ENCODE results near the gene UBAC1. TPM values are rescaled to one million over a fixed set of nuclear protein-coding genes. Genes with fewer than 3 reads are reported as not detected.

UBAC1 gene
- polyA plus RNA-seq, 1 donor (not counting 4 experiments of a cell fraction or from before 2014, with no cell fraction given): 50.7 TPM

DNA sequence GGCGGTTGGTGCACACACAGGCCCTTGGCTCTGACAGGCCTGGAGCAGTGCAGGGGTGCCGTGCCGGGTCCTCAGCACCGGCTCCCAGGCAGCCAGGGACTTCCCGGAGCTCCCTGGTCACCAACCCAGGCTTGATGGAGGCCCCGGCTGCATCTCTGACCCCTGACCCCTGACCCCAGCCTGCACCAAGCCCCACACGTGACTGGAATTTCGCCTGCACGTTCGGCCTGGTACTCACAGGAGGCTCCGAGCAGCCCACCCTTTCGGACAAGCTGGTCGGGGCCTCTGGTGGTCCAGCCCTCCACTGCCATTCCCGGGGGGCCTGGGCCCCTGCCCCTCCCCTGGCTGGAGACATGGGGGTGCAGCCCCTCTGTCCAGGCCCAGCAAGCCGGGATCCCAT is 25.4 kb upstream of the UBAC1 start:
- H3K36me3 ChIP-seq (ENCODE audit: control insufficient read depth in 2 of 2, extremely low read depth in 1 of 2, insufficient read depth in 2 of 2, low read length in 2 of 2): no peaks in the 10 kb centered on the region

GRCh38 chr9:135985889-135986288 is 24.7 kb upstream of the UBAC1 start:
- no peak overlapping the region for H3K4me2 ChIP-seq (ENCODE audit: control insufficient read depth, extremely low read depth, insufficient read depth, low read depth, low read length)
- H3K27ac ChIP-seq (ENCODE audit: control insufficient read depth, insufficient read depth, low read length): no peak overlapping the region
- H3K27me3 ChIP-seq (ENCODE audit: control insufficient read depth, extremely low read depth, insufficient read depth, low read length): peaks cover 66% of the 10 kb centered on the region
- no peaks in the 10 kb centered on the region for H3K79me2 ChIP-seq (ENCODE audit: control insufficient read depth, insufficient read depth, low read length)
- TF ChIP-seq, protein P1, sequence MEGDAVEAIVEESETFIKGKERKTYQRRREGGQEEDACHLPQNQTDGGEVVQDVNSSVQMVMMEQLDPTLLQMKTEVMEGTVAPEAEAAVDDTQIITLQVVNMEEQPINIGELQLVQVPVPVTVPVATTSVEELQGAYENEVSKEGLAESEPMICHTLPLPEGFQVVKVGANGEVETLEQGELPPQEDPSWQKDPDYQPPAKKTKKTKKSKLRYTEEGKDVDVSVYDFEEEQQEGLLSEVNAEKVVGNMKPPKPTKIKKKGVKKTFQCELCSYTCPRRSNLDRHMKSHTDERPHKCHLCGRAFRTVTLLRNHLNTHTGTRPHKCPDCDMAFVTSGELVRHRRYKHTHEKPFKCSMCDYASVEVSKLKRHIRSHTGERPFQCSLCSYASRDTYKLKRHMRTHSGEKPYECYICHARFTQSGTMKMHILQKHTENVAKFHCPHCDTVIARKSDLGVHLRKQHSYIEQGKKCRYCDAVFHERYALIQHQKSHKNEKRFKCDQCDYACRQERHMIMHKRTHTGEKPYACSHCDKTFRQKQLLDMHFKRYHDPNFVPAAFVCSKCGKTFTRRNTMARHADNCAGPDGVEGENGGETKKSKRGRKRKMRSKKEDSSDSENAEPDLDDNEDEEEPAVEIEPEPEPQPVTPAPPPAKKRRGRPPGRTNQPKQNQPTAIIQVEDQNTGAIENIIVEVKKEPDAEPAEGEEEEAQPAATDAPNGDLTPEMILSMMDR (optimal IDR thresholded peaks at IDR 0.05 in 1 of 3, IDR thresholded peaks at IDR 0.05 in 1 of 3, conservative IDR thresholded peaks at IDR 0.05 in 1 of 3; ENCODE audit: extremely low read depth in 1 of 3, insufficient read depth in 2 of 3, low read length in 3 of 3): no peak
- no peak for TF ChIP-seq EZH2 (IDR thresholded peaks at IDR 0.05; ENCODE audit: low read length)
- no peak for FAIRE-seq
- dilution Hi-C loops (cut with MboI; ENCODE audit: extremely low pct_ligation_motif_present, low sequenced_read_pairs): no loop called here
- no peak overlapping the region for H3K4me3 ChIP-seq (ENCODE audit: control insufficient read depth in 2 of 3, extremely low read depth in 1 of 3, insufficient read depth in 2 of 3, low read depth in 1 of 3, low read length in 3 of 3)
- H4K20me1 ChIP-seq (ENCODE audit: control insufficient read depth, extremely low read depth, insufficient read depth, low read length): no peaks in the 10 kb centered on the region
- no peaks in the 10 kb centered on the region for H3K36me3 ChIP-seq (ENCODE audit: control insufficient read depth in 2 of 2, extremely low read depth in 1 of 2, insufficient read depth in 2 of 2, low read length in 2 of 2)
- H2AFZ ChIP-seq (ENCODE audit: control insufficient read depth, low read length): no peak overlapping the region
- H3K9ac ChIP-seq (ENCODE audit: control insufficient read depth, extremely low read depth, insufficient read depth, low read length): no peak overlapping the region
- H3K4me1 ChIP-seq (ENCODE audit: control insufficient read depth, extremely low read depth, insufficient read depth, low read length): no peaks in the 10 kb centered on the region
- H3K9me3 ChIP-seq (ENCODE audit: control insufficient read depth, low read depth, low read length): no peaks in the 10 kb centered on the region
- DNase-seq (ENCODE audit: low read depth, low spot score): no peak
- H3K9me1 ChIP-seq (ENCODE audit: control insufficient read depth, extremely low read depth, insufficient read depth, low read length): no peaks in the 10 kb centered on the region

More for the DNA sequence above, 25.4 kb upstream of the UBAC1 start:
- dilution Hi-C loops (cut with MboI; ENCODE audit: extremely low pct_ligation_motif_present, low sequenced_read_pairs): no loop called here
- H3K9me1 ChIP-seq (ENCODE audit: control insufficient read depth, extremely low read depth, insufficient read depth, low read length): no peaks in the 10 kb centered on the region
- peaks cover 71% of the 10 kb centered on the region for H3K27me3 ChIP-seq (ENCODE audit: control insufficient read depth, extremely low read depth, insufficient read depth, low read length)
- no peak for DNase-seq (ENCODE audit: low read depth, low spot score)
- H3K4me3 ChIP-seq (ENCODE audit: control insufficient read depth in 2 of 3, extremely low read depth in 1 of 3, insufficient read depth in 2 of 3, low read depth in 1 of 3, low read length in 3 of 3): no peak overlapping the region
- TF ChIP-seq EZH2 (IDR thresholded peaks at IDR 0.05; ENCODE audit: low read length): no peak
- TF ChIP-seq, protein P1 (optimal IDR thresholded peaks at IDR 0.05 in 1 of 3, IDR thresholded peaks at IDR 0.05 in 1 of 3, conservative IDR thresholded peaks at IDR 0.05 in 1 of 3; ENCODE audit: extremely low read depth in 1 of 3, insufficient read depth in 2 of 3, low read length in 3 of 3): no peak
- no peak overlapping the region for H3K4me2 ChIP-seq (ENCODE audit: control insufficient read depth, extremely low read depth, insufficient read depth, low read depth, low read length)
- no peak for FAIRE-seq
- no peak overlapping the region for H3K9ac ChIP-seq (ENCODE audit: control insufficient read depth, extremely low read depth, insufficient read depth, low read length)
- H3K27ac ChIP-seq (ENCODE audit: control insufficient read depth, insufficient read depth, low read length): no peak overlapping the region
- H4K20me1 ChIP-seq (ENCODE audit: control insufficient read depth, extremely low read depth, insufficient read depth, low read length): no peaks in the 10 kb centered on the region
- H3K79me2 ChIP-seq (ENCODE audit: control insufficient read depth, insufficient read depth, low read length): no peaks in the 10 kb centered on the region
- no peak overlapping the region for H2AFZ ChIP-seq (ENCODE audit: control insufficient read depth, low read length)
- no peaks in the 10 kb centered on the region for H3K4me1 ChIP-seq (ENCODE audit: control insufficient read depth, extremely low read depth, insufficient read depth, low read length)
- no peaks in the 10 kb centered on the region for H3K9me3 ChIP-seq (ENCODE audit: control insufficient read depth, low read depth, low read length)
